Measurements from ENCODE around the gene CECR2. TPM values are rescaled to one million over a fixed set of nuclear protein-coding genes. Genes with fewer than 3 reads are reported as not detected.
"Not testable (repeated sequence)": the region's sequence is repeated elsewhere in the genome, so short reads cannot be mapped to it uniquely, and the experiment has no call there.

CECR2 gene
- polyA plus RNA-seq, 2 donors: 0.09 to 0.33 TPM

DNA sequence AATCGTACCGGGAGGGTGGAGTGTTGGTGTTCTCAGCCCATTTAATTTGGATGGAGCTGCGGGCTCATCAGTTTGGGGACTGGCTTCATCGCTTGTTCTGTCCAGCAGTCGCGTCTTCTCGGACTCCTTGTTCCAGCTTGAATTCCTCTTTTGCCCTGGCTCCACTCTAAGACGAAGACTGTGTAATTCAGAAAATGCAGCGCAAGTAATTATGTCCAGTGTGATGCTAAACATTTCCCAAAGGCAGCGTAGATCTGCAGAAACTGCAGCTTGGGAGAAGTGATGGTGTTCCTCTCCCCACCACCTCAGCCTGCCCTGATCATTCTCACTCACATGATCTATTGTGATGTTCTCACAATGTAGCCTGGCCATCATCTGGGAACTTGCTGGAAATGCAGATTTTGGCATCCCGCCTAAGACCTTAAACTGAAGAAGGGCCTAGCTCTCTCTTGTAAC is 194.7 kb downstream of the CECR2 start:
- 79 to 80% methylated on average over 11 of the region's 11 CpGs for WGBS, 2 donors
- Histone ChIP-seq H3K4me3 (ENCODE audit: low read depth in 1 of 2, low read length in 2 of 2) (no peak overlapping the region), H3K27me3 (ENCODE audit: control insufficient read depth in 1 of 2, insufficient read depth in 2 of 2, low read length in 2 of 2) (no peaks in the 10 kb centered on the region), H3K9me3 (ENCODE audit: control insufficient read depth in 2 of 2, insufficient read depth in 1 of 2, low read depth in 1 of 2, low read length in 1 of 2) (no peaks in the 10 kb centered on the region), H3K4me1 (ENCODE audit: control insufficient read depth in 2 of 2, insufficient read depth in 2 of 2, low read length in 1 of 2) (peaks cover 0 to 2% of the 10 kb centered on the region in 2 donors), H3K36me3 (ENCODE audit: control insufficient read depth in 2 of 2, insufficient read depth in 2 of 2, low read length in 1 of 2) (no peaks in the 10 kb centered on the region), H3K27ac (ENCODE audit: low read depth in 2 of 2, low read length in 1 of 2) (peak overlapping the region in 1 of 2 donors; percentile 7)

DNA sequence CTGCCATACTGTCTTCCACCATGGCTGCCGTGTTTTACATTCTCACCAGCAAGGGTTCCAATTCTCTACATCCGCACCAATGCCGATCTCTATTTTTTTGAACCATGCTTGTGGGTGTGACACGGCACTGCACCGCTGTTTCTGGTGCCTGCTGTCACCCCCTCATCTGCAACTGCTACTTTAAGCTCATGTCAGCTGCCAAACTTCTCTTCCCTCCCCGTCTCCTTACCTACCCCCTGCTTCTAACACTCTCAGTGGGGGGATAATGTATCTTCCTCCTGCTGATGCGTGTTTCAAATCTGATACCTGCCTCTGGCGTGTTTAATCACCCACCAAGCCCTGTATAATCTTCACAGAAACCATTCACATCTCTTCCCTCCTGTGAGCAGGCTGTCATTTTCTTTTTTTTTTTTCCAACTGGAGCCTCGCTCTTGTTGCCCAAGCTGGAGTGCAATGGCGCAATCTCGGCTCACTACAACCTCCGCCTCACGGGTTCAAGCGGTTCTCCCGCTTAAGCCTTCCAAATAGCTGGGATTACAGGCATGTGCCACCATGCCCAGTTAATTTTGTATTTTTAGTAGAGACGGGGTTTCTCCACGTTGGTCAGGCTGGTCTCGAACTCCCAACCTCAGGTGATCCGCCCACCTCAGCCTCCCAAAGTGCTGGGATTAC is 196.9 kb downstream of the CECR2 start:
- H3K9me3 ChIP-seq (ENCODE audit: control insufficient read depth in 2 of 2, insufficient read depth in 1 of 2, low read depth in 1 of 2, low read length in 1 of 2); H3K4me3 ChIP-seq (ENCODE audit: low read depth in 1 of 2, low read length in 2 of 2); H3K36me3 ChIP-seq (ENCODE audit: control insufficient read depth in 2 of 2, insufficient read depth in 2 of 2, low read length in 1 of 2); H3K4me1 ChIP-seq (ENCODE audit: control insufficient read depth in 2 of 2, insufficient read depth in 2 of 2, low read length in 1 of 2); H3K27ac ChIP-seq (ENCODE audit: low read depth in 2 of 2, low read length in 1 of 2); H3K27me3 ChIP-seq (ENCODE audit: control insufficient read depth in 1 of 2, insufficient read depth in 2 of 2, low read length in 2 of 2): not testable (repeated sequence)
- 90 to 93% methylated on average over 19 of the region's 19 CpGs for WGBS, 2 donors

DNA sequence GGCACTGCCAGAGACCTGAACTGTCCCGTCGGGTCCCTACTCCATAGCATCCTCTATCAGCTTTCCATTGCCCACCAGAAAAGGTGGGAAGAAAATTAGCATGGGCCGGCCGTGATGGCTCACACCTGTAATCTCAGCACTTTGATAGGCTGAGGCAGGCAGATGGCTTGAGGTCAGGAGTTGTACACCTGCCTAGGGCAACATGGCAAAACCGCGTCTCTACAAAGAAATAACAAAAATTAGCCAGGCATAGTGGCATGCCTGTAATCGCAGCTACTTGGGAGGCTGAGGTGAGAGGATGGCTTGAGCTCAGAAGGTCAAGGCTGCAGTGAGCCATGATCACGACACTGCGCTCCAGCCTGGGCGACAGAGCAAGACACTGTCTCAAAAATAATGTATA is 197.5 kb downstream of the CECR2 start:
- H3K4me3 ChIP-seq (ENCODE audit: low read depth in 1 of 2, low read length in 2 of 2): no peak overlapping the region
- WGBS, 2 donors: 76 to 77% methylated on average over 10 of the region's 10 CpGs
- H3K4me1 ChIP-seq (ENCODE audit: control insufficient read depth in 2 of 2, insufficient read depth in 2 of 2, low read length in 1 of 2): peaks cover 2 to 5% of the 10 kb centered on the region in 2 donors
- no peaks in the 10 kb centered on the region for H3K27me3 ChIP-seq (ENCODE audit: control insufficient read depth in 1 of 2, insufficient read depth in 2 of 2, low read length in 2 of 2)
- H3K36me3 ChIP-seq (ENCODE audit: control insufficient read depth in 2 of 2, insufficient read depth in 2 of 2, low read length in 1 of 2): no peaks in the 10 kb centered on the region
- no peak overlapping the region for H3K27ac ChIP-seq (ENCODE audit: low read depth in 2 of 2, low read length in 1 of 2)
- H3K9me3 ChIP-seq (ENCODE audit: control insufficient read depth in 2 of 2, insufficient read depth in 1 of 2, low read depth in 1 of 2, low read length in 1 of 2): no peaks in the 10 kb centered on the region

DNA sequence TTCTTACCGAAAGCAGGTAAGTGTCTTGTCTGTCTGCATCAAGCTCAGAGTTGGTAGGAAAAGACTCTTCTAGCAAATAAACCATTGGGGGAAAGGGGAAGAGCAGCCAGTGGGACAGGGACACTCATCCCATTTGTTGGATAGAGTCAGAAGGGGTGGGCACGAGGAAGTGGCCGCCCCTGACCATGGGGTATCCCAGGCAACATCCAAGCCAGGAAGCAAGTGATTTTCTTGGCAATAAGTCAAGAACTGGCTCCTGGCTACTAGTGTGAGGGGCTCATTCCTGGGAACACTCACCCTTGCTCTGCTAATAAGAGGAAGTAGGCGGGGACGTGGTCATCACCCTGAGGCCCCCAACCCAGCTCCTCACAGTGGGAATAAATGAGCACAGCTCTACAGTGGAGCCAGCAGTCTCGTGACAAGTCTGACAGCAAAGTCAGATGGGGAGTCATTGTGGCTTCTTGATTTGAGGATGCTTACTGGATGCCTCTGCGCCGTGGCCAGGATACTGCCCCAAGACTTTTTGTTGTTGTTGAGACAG is 200.8 kb downstream of the CECR2 start:
- H3K4me3 ChIP-seq (ENCODE audit: low read depth in 1 of 2, low read length in 2 of 2): no peak overlapping the region
- 43 to 56% methylated on average over 8 of the region's 8 CpGs for WGBS, 2 donors

GRCh38 chr22:17570851-17571631 is 201.8 kb downstream of the CECR2 start:
- 28 to 36% methylated on average over 21 of the region's 21 CpGs for WGBS, 2 donors
- Histone ChIP-seq H3K9me3 (ENCODE audit: control insufficient read depth in 2 of 2, insufficient read depth in 1 of 2, low read depth in 1 of 2, low read length in 1 of 2) (no peaks in the 10 kb centered on the region), H3K27me3 (ENCODE audit: control insufficient read depth in 1 of 2, insufficient read depth in 2 of 2, low read length in 2 of 2) (no peaks in the 10 kb centered on the region), H3K36me3 (ENCODE audit: control insufficient read depth in 2 of 2, insufficient read depth in 2 of 2, low read length in 1 of 2) (no peaks in the 10 kb centered on the region), H3K4me3 (ENCODE audit: low read depth in 1 of 2, low read length in 2 of 2) (peak overlapping the region in 1 of 2 donors; percentile 0), H3K4me1 (ENCODE audit: control insufficient read depth in 2 of 2, insufficient read depth in 2 of 2, low read length in 1 of 2) (peaks cover 2 to 5% of the 10 kb centered on the region in 2 donors), H3K27ac (ENCODE audit: low read depth in 2 of 2, low read length in 1 of 2) (peak overlapping the region; percentile 62 to 76)

More for the DNA sequence above, 200.8 kb downstream of the CECR2 start:
- Histone ChIP-seq H3K9me3 (ENCODE audit: control insufficient read depth in 2 of 2, insufficient read depth in 1 of 2, low read depth in 1 of 2, low read length in 1 of 2) (no peaks in the 10 kb centered on the region), H3K4me1 (ENCODE audit: control insufficient read depth in 2 of 2, insufficient read depth in 2 of 2, low read length in 1 of 2) (peaks cover 2 to 5% of the 10 kb centered on the region in 2 donors), H3K36me3 (ENCODE audit: control insufficient read depth in 2 of 2, insufficient read depth in 2 of 2, low read length in 1 of 2) (no peaks in the 10 kb centered on the region), H3K27me3 (ENCODE audit: control insufficient read depth in 1 of 2, insufficient read depth in 2 of 2, low read length in 2 of 2) (no peaks in the 10 kb centered on the region), H3K27ac (ENCODE audit: low read depth in 2 of 2, low read length in 1 of 2) (peak overlapping the region; percentile 28 to 33)

GRCh38 chr22:17575151-17575550 is 205.9 kb downstream of the CECR2 start:
- no peak overlapping the region for H3K27ac ChIP-seq (ENCODE audit: low read depth in 2 of 2, low read length in 1 of 2)
- H3K4me1 ChIP-seq (ENCODE audit: control insufficient read depth in 2 of 2, insufficient read depth in 2 of 2, low read length in 1 of 2): peaks cover 2 to 5% of the 10 kb centered on the region in 2 donors
- H3K9me3 ChIP-seq (ENCODE audit: control insufficient read depth in 2 of 2, insufficient read depth in 1 of 2, low read depth in 1 of 2, low read length in 1 of 2): no peaks in the 10 kb centered on the region
- no peaks in the 10 kb centered on the region for H3K36me3 ChIP-seq (ENCODE audit: control insufficient read depth in 2 of 2, insufficient read depth in 2 of 2, low read length in 1 of 2)
- no peaks in the 10 kb centered on the region for H3K27me3 ChIP-seq (ENCODE audit: control insufficient read depth in 1 of 2, insufficient read depth in 2 of 2, low read length in 2 of 2)
- 88 to 92% methylated on average over 5 of the region's 5 CpGs for WGBS, 2 donors
- no peak overlapping the region for H3K4me3 ChIP-seq (ENCODE audit: low read depth in 1 of 2, low read length in 2 of 2)

DNA sequence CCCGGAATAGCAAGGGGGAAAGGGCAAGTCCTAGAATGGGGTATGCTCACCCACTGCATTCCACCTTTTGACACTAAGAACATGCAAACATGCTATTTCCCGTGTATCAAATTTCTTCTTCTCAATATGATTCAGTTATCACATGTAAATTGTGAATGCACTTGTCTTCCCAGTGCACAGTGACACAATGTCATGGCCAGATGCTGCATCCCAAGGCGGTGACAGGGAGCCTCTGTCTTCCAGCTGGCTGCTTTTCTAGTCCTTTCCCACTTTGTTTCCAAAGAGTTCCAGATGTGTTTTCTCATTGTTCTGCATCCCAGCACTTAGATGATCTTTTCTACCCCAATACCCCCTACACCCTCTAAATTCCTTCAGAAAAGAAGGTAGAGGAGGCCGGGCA is 206.4 kb downstream of the CECR2 start:
- H3K27me3 ChIP-seq (ENCODE audit: control insufficient read depth in 1 of 2, insufficient read depth in 2 of 2, low read length in 2 of 2): no peaks in the 10 kb centered on the region
- H3K9me3 ChIP-seq (ENCODE audit: control insufficient read depth in 2 of 2, insufficient read depth in 1 of 2, low read depth in 1 of 2, low read length in 1 of 2): no peaks in the 10 kb centered on the region
- H3K27ac ChIP-seq (ENCODE audit: low read depth in 2 of 2, low read length in 1 of 2): no peak overlapping the region
- no peak overlapping the region for H3K4me3 ChIP-seq (ENCODE audit: low read depth in 1 of 2, low read length in 2 of 2)
- 90 to 92% methylated on average over 4 of the region's 4 CpGs for WGBS, 2 donors
- peaks cover 2 to 3% of the 10 kb centered on the region in 2 donors for H3K4me1 ChIP-seq (ENCODE audit: control insufficient read depth in 2 of 2, insufficient read depth in 2 of 2, low read length in 1 of 2)
- no peaks in the 10 kb centered on the region for H3K36me3 ChIP-seq (ENCODE audit: control insufficient read depth in 2 of 2, insufficient read depth in 2 of 2, low read length in 1 of 2)

GRCh38 chr22:17576470-17576869 is 207.2 kb downstream of the CECR2 start:
- Histone ChIP-seq H3K4me3 (ENCODE audit: low read depth in 1 of 2, low read length in 2 of 2) (no peak overlapping the region), H3K27me3 (ENCODE audit: control insufficient read depth in 1 of 2, insufficient read depth in 2 of 2, low read length in 2 of 2) (no peaks in the 10 kb centered on the region), H3K4me1 (ENCODE audit: control insufficient read depth in 2 of 2, insufficient read depth in 2 of 2, low read length in 1 of 2) (peaks cover 0 to under 1% of the 10 kb centered on the region in 2 donors), H3K36me3 (ENCODE audit: control insufficient read depth in 2 of 2, insufficient read depth in 2 of 2, low read length in 1 of 2) (no peaks in the 10 kb centered on the region), H3K9me3 (ENCODE audit: control insufficient read depth in 2 of 2, insufficient read depth in 1 of 2, low read depth in 1 of 2, low read length in 1 of 2) (no peaks in the 10 kb centered on the region), H3K27ac (ENCODE audit: low read depth in 2 of 2, low read length in 1 of 2) (peak overlapping the region in 1 of 2 donors; percentile 15)
- 43 to 54% methylated on average over 6 of the region's 6 CpGs for WGBS, 2 donors

DNA sequence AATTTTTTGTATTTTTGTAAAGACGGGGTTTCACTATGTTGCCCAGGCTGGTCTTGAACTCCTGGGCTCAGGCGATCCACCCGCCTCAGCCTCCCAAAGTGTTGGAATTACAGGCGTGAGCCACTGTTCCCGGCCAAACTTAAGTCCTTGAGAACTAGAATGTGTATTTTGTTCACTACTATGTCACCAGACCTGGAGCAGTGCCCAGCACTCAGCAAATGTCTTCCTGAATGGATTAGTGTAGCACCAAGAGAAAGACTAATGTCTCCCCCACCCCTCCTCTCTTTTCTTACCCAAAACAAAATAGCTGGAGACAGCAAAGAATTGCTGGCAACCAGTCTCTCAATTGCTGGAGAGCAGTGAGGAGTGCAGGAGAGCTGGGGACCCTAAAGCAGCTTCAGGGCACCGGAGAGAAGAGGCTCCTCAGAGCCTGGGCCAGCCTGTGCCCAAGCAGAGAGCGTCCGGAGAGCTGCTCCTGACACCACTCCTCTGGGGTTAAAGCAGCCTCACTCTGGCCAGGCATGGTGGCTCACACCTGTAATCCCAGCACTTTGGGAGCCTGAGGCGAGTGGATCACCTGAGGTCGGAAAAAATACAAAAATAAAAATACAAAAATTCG is 209.0 kb downstream of the CECR2 start:
- no peak overlapping the region for H3K4me3 ChIP-seq (ENCODE audit: low read depth in 1 of 2, low read length in 2 of 2)
- H3K27me3 ChIP-seq (ENCODE audit: control insufficient read depth in 1 of 2, insufficient read depth in 2 of 2, low read length in 2 of 2): no peaks in the 10 kb centered on the region
- WGBS, 2 donors: 64 to 70% methylated on average over 11 of the region's 11 CpGs
- H3K9me3 ChIP-seq (ENCODE audit: control insufficient read depth in 2 of 2, insufficient read depth in 1 of 2, low read depth in 1 of 2, low read length in 1 of 2): no peaks in the 10 kb centered on the region
- no peaks in the 10 kb centered on the region for H3K4me1 ChIP-seq (ENCODE audit: control insufficient read depth in 2 of 2, insufficient read depth in 2 of 2, low read length in 1 of 2)
- no peak overlapping the region for H3K27ac ChIP-seq (ENCODE audit: low read depth in 2 of 2, low read length in 1 of 2)
- H3K36me3 ChIP-seq (ENCODE audit: control insufficient read depth in 2 of 2, insufficient read depth in 2 of 2, low read length in 1 of 2): no peaks in the 10 kb centered on the region
